ENCODE results near the gene PRICKLE3.
"Not testable (repeated sequence)": the region's sequence is repeated elsewhere in the genome, so short reads cannot be mapped to it uniquely, and the experiment has no call there.

Gene PRICKLE3

GRCh38 chrX:49184294-49185281, 1.6 kb downstream of the PRICKLE3 start:
- in situ Hi-C loops (cut with MboI; ENCODE audit: low sequenced_read_pairs), result no loop called here

GRCh38 chrX:49183701-49184281, 2.4 kb downstream of the PRICKLE3 start:
- in situ Hi-C loops (cut with MboI; ENCODE audit: low sequenced_read_pairs), result no loop called here

- in situ Hi-C loops (cut with MboI; ENCODE audit: low sequenced_read_pairs), result no loop called here
These were observed 6.8 kb downstream of the PRICKLE3 start for GRCh38 chrX:49179358-49179757.

- in situ Hi-C loops (cut with MboI; ENCODE audit: low sequenced_read_pairs), result no loop called here
These were observed 7.6 kb downstream of the PRICKLE3 start for GRCh38 chrX:49178537-49178936.

- in situ Hi-C loops (cut with MboI; ENCODE audit: low sequenced_read_pairs), result no loop called here
These were observed 8.2 kb downstream of the PRICKLE3 start for GRCh38 chrX:49177873-49178480.

GRCh38 chrX:49177338-49177833, 8.8 kb downstream of the PRICKLE3 start:
- in situ Hi-C loops (cut with MboI; ENCODE audit: low sequenced_read_pairs), result no loop called here

GRCh38 chrX:49176421-49177326, 9.5 kb downstream of the PRICKLE3 start:
- in situ Hi-C loops (cut with MboI; ENCODE audit: low sequenced_read_pairs), result no loop called here

GRCh38 chrX:49175435-49176274, 10.5 kb downstream of the PRICKLE3 start:
- in situ Hi-C loops (cut with MboI; ENCODE audit: low sequenced_read_pairs), result no loop called here

- in situ Hi-C loops (cut with MboI; ENCODE audit: low sequenced_read_pairs), result no loop called here
These were observed 11.4 kb downstream of the PRICKLE3 start for GRCh38 chrX:49174723-49175122.

GRCh38 chrX:49173544-49173943, 12.6 kb downstream of the PRICKLE3 start:
- in situ Hi-C loops (cut with MboI; ENCODE audit: low sequenced_read_pairs), result not testable (repeated sequence)

- in situ Hi-C loops (cut with MboI; ENCODE audit: low sequenced_read_pairs), result no loop called here
These were observed 13.8 kb downstream of the PRICKLE3 start for GRCh38 chrX:49172280-49172780.

- in situ Hi-C loops (cut with MboI; ENCODE audit: low sequenced_read_pairs), result no loop called here
These were observed 14.4 kb downstream of the PRICKLE3 start, which contains the start of gene PLP2 for GRCh38 chrX:49171752-49172279. PLP2 (plus strand) TSS chrX:49171898; CDS start chrX:49172001, 103 bp downstream.

- in situ Hi-C loops (cut with MboI; ENCODE audit: low sequenced_read_pairs), result no loop called here
These were observed 18.4 kb downstream of the PRICKLE3 start for GRCh38 chrX:49167740-49168108.

- in situ Hi-C loops (cut with MboI; ENCODE audit: low sequenced_read_pairs), result no loop called here
These were observed 19.0 kb downstream of the PRICKLE3 start for GRCh38 chrX:49166914-49167739.

- in situ Hi-C loops (cut with MboI; ENCODE audit: low sequenced_read_pairs), result no loop called here
These were observed 20.0 kb downstream of the PRICKLE3 start for GRCh38 chrX:49165901-49166881.

- in situ Hi-C loops (cut with MboI; ENCODE audit: low sequenced_read_pairs), result no loop called here
These were observed 21.4 kb downstream of the PRICKLE3 start for GRCh38 chrX:49164589-49165360.

Data from hTERT RPE-1 (cell line).